COR-L47 (cell line): ENCODE measurements around the gene SS18L1.

Experiments used
- DNase-seq: peaks from one replicate; lab custom pipeline; 2025; lab: John Stamatoyannopoulos, UW

SS18L1 gene

DNA sequence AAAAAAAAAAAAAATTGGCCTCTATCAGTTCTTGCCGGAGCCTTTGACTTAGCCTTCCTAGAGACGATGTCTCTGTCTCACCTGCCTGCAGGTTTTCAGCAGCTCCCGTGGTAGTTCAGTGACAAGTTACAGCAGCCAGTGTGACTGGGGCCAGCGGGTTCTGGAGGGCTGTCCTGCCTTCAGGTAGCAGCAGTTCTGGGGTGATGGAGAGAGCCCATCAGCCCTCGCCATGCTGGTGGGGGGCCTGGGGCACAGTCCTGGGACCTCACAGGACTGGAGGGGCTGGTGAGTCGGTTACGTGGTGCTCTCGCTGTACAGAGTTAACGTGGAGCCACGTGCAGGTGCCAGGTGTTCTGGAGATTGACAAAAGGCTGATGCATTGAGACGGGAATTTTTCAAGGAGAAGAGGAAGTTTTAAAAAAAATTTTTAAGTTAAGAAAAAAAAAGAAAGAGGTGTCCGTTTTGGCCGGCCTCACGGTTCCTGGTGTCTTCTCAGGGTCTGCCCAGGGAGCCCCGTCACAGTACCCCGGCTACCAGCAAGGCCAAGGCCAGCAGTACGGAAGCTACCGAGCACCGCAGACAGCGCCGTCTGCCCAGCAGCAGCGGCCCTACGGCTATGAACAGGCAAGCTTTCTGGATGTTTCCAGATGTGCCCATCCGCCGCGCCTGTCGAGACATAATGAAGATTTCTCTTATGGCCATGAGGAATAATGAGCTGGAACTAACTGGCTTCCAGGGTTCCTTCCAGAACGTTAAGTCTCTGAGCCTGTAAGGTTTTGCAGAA is 30.6 kb downstream of the SS18L1 start:
- no peak for DNase-seq

DNA sequence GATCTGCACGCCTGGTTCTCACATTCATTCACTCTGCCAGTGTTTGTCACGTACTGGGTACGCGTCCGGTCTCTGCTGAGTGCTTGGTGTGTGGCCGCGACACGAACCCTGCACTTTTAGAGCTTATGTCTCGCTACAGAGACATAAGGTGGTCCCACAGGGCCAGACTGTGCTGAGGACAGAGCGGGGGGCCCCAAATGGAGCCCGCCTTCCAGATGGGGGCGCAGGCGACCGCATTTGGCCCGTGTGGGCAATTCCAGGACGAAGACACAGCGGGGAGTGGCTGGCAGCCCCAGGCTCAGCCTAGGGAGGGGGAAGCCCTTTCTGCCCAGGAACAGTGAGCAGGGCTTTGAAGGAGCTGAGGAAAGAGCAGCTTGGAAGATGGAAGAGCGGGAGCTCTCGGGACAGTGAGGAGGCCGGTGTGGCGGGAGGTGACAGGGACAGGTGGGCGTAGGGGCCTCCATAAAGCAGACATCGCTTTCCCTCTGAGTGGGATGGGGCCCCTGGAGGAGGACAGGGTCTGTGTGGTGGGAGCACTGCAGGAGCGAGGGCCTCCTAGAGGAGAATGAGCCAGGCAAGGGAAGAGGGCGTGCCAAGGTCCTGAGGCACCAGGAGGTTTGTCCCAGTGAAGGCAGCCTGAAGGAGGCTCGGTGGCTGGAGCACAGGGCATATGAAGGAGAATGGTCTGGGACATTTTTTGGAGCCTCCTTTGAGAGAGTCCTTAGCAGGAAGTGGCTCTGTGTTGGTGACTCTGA is 31.5 kb downstream of the SS18L1 start:
- DNase-seq: no peak

DNA sequence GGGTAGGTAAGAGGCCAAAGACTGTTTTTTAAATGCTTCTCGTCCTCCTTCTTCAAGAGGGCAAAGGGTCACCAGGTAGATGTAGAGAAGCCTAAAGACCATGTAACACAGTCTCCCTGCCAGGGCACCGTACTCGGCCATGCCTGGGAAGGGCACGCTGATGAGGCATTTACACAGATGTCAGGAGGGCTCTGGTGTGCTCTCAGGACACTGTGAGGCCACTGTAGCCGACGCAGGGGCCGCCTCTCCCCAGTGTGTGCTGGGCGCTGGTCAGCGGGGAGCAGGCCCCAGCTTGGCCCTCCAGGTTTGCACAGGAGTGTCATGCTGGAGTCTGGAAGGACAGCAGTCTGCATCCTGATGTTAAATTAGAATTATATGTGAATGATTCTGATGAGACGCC is 32.1 kb downstream of the SS18L1 start:
- DNase-seq: no peak

DNA sequence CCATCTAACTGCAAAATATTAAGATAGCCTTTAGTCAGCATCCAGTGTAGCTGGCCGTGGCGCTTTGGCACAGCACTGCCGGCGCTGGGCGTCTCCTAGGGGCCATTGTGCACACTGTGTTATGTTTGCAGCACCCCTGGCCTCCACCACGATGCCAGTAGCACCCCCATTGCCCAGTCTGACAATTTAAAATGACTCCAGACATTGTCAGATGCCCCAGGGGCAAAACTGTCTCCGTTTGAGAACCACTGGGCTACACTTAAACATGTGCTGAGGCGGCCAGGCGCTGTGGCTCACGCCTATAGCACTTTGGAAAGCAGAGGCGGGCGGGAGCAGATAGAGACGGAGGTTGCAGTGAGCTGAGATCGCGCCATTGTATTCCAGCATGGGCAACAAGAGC is 33.3 kb downstream of the SS18L1 start:
- no peak for DNase-seq

DNA sequence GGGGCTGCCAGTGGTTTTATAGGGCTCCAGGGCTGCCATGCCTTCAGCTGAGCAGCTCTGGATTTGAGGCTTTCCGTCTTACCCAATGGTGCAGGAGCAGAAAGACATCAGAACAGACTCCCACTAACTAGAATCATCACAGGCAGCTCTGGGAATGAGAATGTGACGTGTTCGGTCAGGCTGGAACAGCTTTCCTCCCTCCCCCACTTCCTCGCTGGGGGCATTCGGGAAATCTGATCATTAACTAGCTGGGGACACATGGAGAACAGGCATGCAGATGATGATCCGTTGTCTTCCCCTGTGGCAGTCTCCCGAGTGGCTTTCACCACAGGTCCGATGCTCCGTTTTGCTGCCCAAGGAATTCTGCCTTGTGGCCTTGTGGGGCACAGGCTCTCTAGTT is 33.7 kb downstream of the SS18L1 start:
- no peak for DNase-seq

DNA sequence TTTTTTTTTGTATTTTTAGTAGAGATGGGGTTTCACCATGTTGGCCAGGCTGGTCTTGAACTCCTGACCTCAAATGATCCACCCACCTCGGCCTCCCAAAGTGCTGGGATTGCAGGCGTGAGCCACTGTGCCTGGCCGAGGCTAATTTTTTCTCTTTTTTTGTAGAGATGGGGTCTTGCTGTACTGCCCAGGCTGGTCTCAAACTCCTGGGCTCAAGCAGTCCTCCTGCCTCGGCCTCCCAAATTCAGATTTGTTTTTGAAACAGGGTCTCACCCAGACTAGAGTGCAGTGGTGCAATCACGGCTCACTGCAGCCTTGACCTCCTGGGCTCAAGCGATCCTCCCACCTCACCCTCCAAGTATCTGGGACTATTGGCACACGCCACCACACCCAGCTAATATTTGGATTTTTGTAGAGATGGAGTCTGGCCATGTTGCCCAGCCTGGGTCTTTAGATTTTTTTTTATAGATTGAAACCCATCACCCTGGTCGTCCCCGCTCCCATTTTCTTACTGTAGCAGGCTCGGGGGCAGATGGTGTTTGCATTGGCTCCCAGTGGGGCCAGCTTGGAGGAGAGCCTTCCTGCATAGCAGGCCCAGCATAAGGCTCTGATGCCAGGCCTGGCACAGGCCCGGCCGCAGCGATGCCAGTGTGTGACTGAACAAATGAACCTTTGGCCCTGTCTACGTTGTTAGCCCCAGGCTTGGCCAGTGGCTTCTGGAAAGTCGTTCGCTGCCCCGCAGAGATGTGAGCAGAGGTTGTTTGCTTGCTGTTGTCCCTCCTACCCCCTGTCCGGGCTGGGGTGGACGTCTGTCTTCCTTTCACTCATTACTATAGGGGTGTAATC is 35.0 kb downstream of the SS18L1 start:
- no peak for DNase-seq

DNA sequence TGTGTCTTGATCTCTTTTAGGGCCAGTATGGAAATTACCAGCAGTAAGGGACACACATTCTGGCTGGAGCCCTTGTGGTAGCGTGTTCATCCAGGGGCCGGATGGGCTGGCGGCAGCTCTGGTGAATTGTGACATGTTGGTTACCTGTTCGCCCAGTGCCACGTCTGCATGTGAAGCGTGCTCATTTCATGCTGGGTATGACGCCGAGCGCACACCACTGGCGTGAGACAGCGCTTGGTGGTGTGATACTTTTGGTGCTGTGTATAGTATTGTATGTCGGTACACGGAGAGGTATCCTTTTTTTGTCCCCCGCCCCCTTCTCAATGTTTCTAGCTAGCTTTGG is 35.6 kb downstream of the SS18L1 start:
- DNase-seq: no peak

DNA sequence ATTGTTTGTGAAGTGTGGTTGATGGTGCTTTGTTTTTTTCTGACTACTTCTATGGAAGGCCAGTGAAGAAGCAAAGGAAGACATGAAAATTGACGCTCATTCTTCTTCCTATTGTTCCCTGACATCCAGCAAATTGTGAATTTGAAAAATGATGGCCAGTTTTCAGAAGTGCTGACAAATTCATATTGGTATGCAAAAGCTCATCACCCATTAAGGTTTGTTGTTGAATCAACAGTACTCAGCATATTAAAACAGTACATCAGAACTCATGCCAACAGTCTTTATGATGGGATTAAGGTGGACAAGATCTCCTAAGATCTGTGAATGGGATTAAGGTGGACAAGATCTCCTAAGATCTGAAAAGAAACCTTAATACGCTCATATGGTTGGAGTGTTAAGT is 38.2 kb downstream of the SS18L1 start:
- DNase-seq: no peak

DNA sequence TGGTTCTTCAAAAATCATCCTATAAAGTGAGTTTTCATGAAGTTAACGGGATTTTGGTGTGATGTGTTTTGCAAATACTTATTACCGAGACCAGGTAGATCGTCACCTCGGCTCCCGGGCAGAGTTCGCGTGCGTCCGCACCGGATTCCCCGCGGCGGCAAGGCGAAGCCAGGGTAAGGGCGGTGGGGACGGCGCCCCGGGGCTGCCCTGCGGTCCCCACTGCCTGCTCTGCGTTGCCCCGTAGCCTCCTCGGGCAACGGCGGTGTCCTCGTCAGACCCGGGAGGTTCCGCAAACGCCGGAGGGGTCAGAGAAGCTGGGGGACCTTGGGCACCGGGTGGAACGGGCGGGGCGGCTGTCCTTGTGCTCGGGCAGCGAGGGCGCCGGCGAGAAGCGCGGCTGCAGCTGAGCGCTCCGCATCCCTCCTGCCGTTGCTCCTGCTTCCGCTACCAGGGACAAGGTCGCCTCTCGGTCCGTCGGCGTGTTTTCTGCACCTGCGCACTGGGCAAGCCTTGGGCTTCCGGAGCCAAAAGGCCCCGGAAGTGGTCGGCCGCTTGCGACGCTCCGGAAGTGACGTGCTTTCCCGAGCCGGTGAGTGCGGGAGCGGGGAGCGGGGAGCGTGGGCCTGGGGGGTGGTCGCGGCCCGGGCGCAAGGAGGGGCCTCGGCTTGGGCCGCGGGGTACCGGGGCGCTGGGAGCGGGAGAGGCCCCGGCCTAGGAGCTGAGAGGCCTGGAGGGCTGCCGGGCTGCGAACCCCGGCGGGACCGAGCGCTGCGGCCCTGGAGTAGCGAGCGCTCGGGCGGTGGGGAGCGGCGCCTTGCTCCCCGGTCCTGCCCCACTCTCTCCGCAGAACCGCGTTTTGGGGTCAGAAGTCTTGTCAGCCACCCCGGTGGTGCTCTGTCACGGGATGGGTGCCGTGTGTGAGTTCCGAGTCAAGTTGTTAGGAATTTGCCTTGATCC is 39.2 kb downstream of the SS18L1 start, which contains the start of gene MTG2:
TSS of gene MTG2 (plus strand) at position 560 of the 957 bp plus-strand sequence. CDS start 10,393 bp downstream, outside the sequence.
- peak; percentile 94 for DNase-seq

DNA sequence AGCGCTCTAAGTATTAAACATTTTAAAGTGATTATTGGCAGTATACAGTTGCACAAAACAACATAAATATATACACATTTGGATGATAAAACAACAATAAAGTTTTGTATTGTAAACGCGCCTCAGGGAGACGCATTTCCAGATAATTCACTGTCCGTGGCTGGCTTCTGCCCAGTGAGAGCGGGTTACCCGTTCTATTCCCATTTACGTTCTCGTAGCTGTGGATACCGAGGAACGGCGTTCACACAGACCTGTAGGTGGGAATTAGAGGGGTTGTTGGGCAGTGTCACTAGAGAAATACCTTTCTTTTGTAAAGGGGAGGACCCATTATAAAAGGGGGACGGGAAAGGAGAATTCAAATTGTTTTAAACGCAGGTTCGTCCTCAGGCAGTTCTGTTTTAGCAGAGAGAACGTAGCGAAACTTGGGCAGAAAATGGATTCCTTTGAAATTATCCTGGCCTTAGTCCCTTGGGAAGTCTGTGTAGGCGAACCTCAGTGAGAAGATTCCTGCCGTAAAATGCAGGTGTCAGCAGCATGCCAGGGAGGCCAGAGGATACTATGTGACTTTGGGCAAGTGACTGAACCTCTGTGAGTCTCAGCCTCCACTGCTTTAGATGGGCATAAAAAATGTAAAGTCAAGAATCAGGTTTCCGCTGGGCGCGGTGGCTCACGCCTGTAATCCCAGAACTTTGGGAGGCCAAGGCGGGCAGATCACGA is 40.0 kb downstream of the SS18L1 start:
- no peak for DNase-seq

DNA sequence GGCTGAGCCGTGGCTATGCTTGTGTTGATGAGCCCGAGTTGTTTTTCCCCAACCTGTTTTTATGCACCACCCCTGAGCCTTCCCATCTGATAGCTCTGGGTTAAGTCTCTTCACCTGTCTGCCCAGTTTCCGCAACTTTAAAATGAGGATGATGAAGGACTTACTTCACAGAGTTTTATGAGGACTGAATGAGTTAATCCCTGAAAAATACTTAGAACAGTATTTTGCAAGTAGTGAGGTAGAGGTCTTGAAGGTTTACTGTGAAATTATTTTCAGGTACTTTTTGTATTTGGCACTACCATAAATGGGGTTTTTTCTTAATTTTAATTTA is 42.5 kb downstream of the SS18L1 start:
- no peak for DNase-seq

DNA sequence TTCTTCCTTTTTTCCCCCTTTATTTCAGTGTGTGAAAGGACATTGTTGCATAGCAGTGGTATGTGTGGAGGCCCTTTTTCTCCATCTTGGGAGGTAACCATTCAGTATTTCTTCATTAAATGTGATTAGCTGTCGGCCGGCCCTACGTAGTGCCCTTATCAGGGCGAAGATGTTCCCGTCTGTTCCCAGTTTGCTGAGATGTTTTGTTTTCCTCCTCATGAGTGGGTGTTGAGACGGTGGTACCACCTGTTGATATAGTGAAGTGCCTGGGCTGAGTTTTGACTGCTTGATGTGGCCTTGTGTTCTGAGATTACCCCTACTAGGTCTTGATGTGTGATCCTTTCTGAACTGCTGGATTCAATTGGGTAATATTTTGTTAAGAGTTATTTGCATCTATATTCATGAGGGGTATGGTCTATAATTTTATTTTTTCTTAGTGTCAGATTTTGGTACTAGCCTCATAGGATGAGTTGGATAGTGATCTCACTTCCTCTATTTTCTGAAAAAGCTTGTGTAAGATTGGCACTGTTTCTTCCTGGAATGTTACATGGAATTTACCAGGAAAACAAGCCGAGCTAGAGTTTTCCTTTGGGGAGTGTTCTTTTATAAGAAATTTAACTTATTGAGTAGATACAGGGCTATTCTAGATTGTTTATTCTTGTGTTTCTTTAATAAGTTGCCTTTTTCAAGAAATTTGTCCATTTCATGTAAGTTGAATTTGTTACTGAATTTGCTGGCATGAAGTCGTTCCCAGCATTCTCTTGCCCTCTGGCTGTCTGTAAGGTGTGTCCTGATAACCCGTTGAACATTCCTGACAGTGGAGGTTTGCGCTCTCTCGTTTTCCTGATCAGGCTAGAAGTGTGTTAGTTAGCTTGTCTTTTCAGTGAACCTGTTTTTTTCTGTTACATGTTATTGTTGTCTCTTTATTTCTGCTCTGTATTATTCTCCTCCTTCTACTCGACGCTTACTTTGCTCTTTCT is 43.6 kb downstream of the SS18L1 start:
- no peak for DNase-seq

DNA sequence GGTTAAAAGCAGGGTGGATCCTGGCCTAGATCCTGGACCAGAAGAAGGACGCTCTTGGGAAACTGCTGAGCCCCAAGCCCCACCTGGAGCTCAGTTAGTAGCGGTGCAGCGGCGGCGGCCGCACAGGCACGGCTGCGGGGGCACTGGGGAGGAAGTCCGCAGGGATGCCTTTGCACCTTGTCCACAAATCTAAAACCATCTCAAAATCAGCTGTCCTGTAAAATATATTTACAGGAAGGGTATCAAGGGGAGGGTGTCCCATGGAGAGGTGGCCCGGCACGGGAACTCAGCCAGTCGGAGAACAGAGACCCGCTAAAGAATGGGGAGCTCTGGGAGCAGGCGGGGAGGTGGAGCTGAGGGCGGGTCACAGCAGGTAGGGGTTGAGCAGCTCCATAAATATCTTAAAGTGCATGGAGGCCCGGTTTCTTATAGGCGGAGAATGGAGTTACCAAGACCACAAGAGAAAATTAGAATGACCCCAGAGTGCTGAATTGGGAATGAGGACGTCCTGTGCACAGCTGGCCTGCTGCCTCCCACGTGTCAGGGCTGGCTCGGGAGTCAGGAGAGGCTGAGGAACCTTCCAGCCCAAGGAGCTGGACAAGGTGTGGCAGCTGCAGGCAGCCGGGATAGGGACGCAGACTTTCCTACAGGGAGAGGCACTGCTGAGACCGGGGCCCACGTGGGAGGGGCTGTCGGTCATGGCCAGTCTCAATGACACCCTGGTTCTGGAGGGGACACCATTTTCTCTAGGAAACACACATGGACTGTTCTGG is 47.3 kb downstream of the SS18L1 start:
- no peak for DNase-seq

DNA sequence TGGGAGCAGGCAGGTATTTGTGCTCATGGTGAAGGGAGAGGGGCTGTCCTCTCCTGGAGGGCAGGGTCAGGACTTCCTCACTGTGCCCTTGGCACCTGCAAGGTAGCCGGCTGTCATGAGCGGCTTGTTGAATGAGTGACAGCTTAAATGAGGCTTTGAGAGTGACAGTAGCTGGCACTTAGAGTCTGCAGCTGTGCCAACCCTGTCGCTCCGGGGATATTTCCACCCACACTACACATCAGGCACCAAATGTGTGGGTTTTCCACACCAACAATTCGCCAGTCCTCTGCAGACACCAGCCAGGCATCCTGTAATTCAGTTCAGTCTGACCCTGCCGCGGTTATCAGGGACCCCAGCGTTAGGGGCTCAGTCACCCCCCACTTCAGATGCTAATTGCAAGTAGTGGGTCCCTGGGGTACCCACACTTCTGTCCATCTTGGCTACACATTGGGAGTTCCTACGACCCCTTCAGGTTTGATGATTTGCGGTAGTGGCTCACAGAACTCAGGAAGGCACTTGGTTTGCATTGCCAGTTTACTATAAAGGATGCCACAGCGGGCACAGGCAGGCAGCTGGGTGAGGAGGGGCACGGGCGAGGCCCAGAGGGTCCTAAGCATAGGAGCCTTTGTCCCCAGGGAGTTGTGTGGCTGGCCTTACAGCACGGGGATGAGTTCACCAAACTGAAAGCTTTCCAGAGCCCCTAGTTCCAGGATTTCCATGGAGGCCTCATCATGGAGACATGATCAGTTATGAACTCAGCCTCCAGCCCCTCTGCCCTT is 48.4 kb downstream of the SS18L1 start:
- DNase-seq: no peak

DNA sequence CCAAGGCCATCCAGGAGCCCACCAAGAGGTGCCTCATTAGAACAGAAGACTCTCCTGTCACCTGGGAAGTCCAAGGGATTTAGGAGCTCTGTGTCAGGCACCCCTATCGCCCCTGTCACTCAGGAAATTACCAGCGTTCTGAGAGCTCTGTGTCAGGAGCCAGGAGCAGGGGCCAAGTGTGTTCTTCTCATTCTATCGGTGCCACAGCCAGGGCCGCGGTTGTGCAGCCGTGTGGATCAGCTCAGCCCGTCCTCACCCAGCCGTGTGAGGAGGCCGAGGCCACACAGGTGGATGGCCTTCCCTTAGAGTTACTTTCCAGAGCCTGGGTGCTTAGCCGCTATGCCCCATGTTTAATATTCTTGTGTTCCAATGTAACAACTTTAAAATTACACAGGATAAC is 49.1 kb downstream of the SS18L1 start:
- DNase-seq: no peak

DNA sequence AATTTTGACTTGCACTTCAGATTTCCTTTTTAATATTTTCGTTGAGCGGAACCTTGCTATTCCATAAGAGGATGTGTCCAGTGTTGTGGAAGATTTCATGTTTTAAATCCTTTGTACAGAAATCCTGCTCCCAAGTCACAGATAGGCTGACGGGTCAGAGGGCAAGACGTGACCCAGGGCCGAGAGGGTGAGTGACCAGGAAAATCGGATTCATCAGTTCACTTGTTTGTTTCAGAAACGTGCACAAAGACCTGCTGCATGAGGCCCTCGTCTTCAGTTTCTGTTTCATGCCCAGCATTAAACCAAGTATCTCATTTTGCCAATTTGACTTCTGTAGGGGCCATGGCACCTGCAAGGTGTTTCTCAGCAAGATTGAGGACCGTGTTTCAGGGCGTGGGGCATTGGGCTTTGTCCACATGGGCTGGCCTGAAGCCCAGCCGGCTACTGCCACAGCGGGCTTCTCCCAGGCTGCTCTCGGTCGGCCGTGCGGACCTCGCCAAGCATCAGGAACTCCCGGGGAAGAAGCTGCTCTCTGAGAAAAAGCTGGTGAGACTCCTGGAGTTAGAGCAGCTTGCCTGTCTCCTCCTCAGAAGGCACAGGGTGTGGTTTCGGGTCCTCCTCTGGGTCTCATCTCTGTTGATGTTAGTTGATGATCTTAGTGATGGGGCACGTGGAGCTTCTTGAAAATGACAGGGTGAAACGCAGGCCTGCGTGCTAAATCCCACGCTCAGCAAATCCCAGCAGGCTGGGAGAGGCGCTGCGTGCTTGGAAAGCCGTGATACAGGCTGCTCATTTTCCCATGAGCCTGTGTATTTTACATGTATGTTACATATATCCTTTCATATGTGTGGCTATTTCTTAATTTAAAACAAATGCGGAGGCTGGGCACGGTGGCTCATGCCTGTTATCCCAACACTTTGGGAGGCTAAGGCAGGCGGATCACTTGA is 49.8 kb downstream of the SS18L1 start:
- DNase-seq: no peak

DNA sequence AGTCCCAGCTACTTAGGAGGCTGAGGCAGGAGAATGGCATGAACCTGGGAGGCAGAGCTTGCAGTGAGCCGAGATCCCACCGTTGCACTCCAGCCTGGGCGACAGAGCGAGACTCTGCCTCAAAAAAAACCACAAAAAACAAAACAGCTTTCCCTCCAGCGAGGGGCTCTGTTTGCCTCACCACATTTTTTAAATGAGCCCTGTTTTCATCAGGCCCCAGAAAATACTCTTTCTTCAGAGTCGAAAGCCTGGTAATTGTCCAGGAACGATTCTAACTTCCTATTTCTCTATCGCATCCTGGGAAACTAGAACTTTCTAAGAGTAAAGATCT is 51.5 kb downstream of the SS18L1 start:
- DNase-seq: no peak
